Right lobe of liver (tissue), 4 donors: ENCODE measurements around the gene PIAS1.

ENCODE experiments used
- POLR2A ChIP-seq: fragments of 450-650 bp; IDR thresholded peaks from one replicate; pipeline ENCODE4 v1.6.1; 2017; ENCODE audit warnings: antibody characterized with exemption, mild to moderate bottlenecking
- TF ChIP-seq, protein P1 (sequence below), 4 donors: fragments of 200-600 bp in 3 of 4; fragments of 450-650 bp in 1 of 4; IDR thresholded peaks; one replicate each; pipeline versions ENCODE4 v1.5.1 to v1.8.0; 2016 to 2022; ENCODE audit warnings: antibody characterized with exemption in 4 of 4, mild to moderate bottlenecking in 2 of 4
- donor health status: DM: no; HTN: no; CAD: no.
- donor health status: DM: no; HTN: no; CAD: no.
- donor health status: DM: no; HTN: yes; CAD: no.

DNA sequence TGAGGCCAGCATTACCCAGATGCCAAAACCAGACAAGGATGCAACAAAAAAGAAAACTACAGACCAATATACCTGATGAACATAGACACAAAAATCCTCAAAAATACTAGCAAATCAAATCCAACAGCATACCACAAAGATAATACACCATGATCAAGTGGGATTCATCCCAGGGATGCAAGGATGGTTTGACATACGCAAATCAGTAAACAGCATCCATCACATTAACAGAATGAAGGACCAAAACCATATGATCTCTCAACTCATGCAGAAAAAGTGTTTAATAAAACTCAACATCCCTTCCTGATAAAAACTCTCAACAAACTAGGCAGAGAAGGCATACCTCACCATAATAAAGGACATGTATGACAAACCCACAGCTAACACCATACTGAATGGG is 14.0 kb upstream of the PIAS1 start:
- TF ChIP-seq POLR2A, result no peak
- TF ChIP-seq, protein P1, sequence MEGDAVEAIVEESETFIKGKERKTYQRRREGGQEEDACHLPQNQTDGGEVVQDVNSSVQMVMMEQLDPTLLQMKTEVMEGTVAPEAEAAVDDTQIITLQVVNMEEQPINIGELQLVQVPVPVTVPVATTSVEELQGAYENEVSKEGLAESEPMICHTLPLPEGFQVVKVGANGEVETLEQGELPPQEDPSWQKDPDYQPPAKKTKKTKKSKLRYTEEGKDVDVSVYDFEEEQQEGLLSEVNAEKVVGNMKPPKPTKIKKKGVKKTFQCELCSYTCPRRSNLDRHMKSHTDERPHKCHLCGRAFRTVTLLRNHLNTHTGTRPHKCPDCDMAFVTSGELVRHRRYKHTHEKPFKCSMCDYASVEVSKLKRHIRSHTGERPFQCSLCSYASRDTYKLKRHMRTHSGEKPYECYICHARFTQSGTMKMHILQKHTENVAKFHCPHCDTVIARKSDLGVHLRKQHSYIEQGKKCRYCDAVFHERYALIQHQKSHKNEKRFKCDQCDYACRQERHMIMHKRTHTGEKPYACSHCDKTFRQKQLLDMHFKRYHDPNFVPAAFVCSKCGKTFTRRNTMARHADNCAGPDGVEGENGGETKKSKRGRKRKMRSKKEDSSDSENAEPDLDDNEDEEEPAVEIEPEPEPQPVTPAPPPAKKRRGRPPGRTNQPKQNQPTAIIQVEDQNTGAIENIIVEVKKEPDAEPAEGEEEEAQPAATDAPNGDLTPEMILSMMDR (IDR thresholded peaks at IDR 0.05), result no peak
